ENCODE data around the gene ITGB7.

ITGB7 gene

GRCh38 chr12:53225635-53226424 lies 18.8 kb upstream of the ITGB7 start:
- in situ Hi-C loops (cut with MboI; ENCODE audit: low sequenced_read_pairs) = no loop called here
- Histone ChIP-seq H3K4me1 (peaks cover 6% of the 10 kb centered on the region), H3K4me3 (no peak overlapping the region), H3K27me3 (ENCODE audit: low read depth) (no peaks in the 10 kb centered on the region), H3K9me3 (no peaks in the 10 kb centered on the region), H3K36me3 (replicated peaks) (no peaks in the 10 kb centered on the region)
- DNase-seq (ENCODE audit: low spot score in 2 of 2) = no peak

GRCh38 chr12:53224897-53225634 lies 18.0 kb upstream of the ITGB7 start:
- in situ Hi-C loops (cut with MboI; ENCODE audit: low sequenced_read_pairs) = no loop called here
- H3K27me3 ChIP-seq (ENCODE audit: low read depth) = no peaks in the 10 kb centered on the region
- H3K4me3 ChIP-seq = no peak overlapping the region
- H3K9me3 ChIP-seq = no peaks in the 10 kb centered on the region
- H3K36me3 ChIP-seq (replicated peaks) = no peaks in the 10 kb centered on the region
- H3K4me1 ChIP-seq = peaks cover 6% of the 10 kb centered on the region
- DNase-seq (ENCODE audit: low spot score in 2 of 2) = no peak

DNA sequence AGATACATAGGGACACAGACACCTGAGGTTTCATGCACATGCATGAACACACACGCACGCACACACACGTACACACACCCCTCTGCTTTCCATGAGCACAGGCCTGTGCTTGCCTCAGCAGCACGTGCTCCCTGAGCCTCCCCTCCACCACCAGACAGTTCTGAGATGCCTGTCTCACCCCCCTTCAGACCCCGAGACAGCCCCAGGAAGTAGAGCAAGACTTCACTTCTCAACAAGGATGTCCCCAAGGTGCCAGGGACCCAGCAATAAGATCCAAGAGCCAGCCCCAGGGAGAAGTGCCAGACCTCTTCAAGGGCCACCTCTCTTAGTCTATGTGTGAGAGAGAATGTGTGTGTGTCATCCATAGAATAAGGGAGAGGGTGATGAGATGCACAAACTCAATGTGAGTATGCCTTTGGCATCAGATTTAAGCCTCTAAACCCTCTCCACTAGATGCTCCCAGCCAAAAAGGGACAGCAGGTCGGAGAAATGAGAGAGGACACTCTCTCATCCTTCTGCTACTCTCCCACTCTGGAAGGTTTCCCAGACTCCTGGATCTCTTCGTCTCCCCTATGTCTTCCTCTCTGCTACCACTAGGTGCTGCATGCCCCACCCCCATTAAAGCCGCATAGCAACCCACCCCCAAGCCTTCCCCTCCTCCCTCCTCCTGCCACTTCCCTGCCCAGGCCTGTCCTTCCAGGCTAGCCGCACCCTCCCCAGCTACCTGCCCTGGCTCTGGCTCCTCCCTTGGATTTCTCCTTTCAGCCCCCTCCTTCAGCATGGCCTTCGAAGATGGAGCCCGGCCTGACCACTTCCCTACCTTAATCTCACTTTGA lies 17.2 kb upstream of the ITGB7 start:
- Histone ChIP-seq H3K36me3 (replicated peaks) (no peaks in the 10 kb centered on the region), H3K9me3 (no peaks in the 10 kb centered on the region), H3K27me3 (ENCODE audit: low read depth) (no peaks in the 10 kb centered on the region), H3K4me1 (peaks cover 6% of the 10 kb centered on the region), H3K4me3 (no peak overlapping the region)
- DNase-seq (ENCODE audit: low spot score in 2 of 2) = peak in 1 of 2 experiments; percentile 69
- in situ Hi-C loops (cut with MboI; ENCODE audit: low sequenced_read_pairs) = no loop called here

- in situ Hi-C loops (cut with MboI; ENCODE audit: low sequenced_read_pairs) = no loop called here
- no peak overlapping the region for H3K4me3 ChIP-seq
- DNase-seq (ENCODE audit: low spot score in 2 of 2) = no peak
- no peaks in the 10 kb centered on the region for H3K36me3 ChIP-seq (replicated peaks)
- no peaks in the 10 kb centered on the region for H3K27me3 ChIP-seq (ENCODE audit: low read depth)
- no peaks in the 10 kb centered on the region for H3K9me3 ChIP-seq
- peaks cover 9% of the 10 kb centered on the region for H3K4me1 ChIP-seq
These were observed 16.5 kb upstream of the ITGB7 start for GRCh38 chr12:53223389-53224060.

DNA sequence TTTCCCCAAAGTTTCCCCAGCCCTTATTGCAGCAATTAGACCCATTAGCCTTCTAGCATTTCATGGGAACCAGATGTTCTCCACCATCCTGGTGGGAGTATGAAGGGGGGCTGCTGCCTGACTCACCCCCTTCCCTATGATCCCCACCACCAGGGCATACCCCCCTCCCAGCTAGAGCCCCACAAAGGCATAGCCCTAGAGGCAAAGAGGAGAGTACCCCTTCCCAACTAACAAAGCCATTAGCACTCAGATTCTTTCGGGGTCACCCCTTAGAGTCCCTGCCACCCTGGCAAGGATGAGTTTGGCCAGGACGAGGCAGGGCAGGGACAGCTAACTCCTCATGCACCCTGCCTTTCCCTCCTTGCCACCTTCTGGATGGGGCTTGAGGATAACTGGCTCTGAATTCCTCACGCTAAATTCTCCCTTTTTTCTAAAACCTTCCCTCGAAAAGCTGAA lies 15.8 kb upstream of the ITGB7 start:
- Histone ChIP-seq H3K4me1 (peaks cover 15% of the 10 kb centered on the region), H3K4me3 (no peak overlapping the region), H3K36me3 (replicated peaks) (no peaks in the 10 kb centered on the region), H3K9me3 (no peaks in the 10 kb centered on the region), H3K27me3 (ENCODE audit: low read depth) (no peaks in the 10 kb centered on the region)
- no peak for DNase-seq (ENCODE audit: low spot score in 2 of 2)
- in situ Hi-C loops (cut with MboI; ENCODE audit: low sequenced_read_pairs) = no loop called here

DNA sequence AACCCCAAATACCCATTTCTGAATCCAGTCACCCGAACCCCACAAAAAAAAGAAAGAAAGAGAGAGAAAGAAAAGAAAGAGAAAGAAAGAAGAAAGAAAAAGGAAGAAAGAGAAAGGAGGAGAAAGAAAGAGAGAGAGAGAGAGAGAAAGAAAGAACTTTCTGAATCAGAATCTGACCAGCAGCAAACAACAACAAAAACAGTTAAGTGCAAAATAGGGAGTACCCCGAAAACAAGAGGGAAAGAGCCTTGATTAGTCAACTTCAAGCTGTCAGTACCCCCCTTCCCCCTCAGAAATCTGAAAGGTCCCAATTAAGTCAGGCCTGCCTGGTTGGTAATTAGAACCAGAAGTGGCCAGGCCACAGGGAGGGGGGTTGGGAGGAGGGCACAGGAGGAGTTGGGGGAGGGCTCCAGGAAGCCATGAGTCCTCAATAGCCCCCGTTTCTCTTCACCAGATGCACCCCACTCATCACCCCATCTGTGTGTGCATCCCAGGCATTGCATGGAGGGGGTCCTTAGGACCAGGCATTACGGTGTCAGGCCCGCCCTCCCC lies 15.2 kb upstream of the ITGB7 start:
- in situ Hi-C loops (cut with MboI; ENCODE audit: low sequenced_read_pairs) = no loop called here
- Histone ChIP-seq H3K36me3 (replicated peaks) (no peaks in the 10 kb centered on the region), H3K4me3 (peak overlapping the region; percentile 65), H3K4me1 (peaks cover 21% of the 10 kb centered on the region), H3K9me3 (no peaks in the 10 kb centered on the region), H3K27me3 (ENCODE audit: low read depth) (no peaks in the 10 kb centered on the region)
- DNase-seq (ENCODE audit: low spot score in 2 of 2) = no peak

DNA sequence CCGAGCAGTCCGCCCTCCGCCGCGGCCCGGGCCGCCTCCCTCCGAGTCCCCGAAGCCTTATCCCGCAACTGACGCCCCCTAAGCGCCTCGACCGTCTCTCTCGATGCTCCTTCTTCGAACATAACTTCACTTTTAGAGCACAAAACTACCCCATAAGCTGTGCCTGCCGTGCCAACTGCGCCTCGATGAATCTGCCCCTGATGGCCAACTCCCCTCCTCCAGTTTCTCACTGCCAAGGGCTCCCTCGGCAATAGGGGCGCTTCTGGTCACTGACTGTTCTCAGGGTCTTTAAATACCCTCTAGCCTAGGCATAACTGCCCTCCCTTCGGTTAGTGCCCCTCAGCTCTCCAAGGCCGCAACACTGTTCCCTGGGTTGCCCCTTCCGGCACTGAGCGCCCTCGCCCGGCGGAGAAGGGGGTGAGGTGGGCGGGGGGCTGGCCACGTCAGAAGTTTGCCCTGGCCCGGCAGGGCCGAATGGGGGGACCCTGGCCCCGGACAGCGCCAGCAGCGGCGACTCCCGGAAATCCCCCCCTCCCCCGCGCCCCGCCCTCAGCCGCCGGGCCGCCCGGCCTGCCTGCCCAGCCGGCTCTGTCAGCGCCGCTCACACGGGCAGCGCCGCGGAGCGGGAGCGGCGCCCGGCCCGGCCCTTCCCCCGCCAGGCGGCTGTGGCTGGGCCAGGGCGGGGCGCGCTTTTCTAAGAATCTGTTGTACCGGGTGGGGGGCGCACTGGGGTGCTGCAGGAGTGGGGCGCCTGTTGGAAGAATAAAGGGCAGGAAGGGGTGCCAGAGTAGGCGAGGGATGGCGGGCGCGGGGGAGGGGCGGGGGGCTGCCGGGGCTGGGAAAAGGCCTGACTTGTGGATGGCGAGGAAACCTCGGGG lies 14.4 kb upstream of the ITGB7 start:
- Histone ChIP-seq H3K9me3 (no peaks in the 10 kb centered on the region), H3K27me3 (ENCODE audit: low read depth) (no peaks in the 10 kb centered on the region), H3K4me1 (peaks cover 28% of the 10 kb centered on the region), H3K36me3 (replicated peaks) (no peaks in the 10 kb centered on the region), H3K4me3 (peak overlapping the region; percentile 65)
- in situ Hi-C loops (cut with MboI; ENCODE audit: low sequenced_read_pairs) = no loop called here
- peak in 1 of 2 experiments; percentile 75 for DNase-seq (ENCODE audit: low spot score in 2 of 2)

DNA sequence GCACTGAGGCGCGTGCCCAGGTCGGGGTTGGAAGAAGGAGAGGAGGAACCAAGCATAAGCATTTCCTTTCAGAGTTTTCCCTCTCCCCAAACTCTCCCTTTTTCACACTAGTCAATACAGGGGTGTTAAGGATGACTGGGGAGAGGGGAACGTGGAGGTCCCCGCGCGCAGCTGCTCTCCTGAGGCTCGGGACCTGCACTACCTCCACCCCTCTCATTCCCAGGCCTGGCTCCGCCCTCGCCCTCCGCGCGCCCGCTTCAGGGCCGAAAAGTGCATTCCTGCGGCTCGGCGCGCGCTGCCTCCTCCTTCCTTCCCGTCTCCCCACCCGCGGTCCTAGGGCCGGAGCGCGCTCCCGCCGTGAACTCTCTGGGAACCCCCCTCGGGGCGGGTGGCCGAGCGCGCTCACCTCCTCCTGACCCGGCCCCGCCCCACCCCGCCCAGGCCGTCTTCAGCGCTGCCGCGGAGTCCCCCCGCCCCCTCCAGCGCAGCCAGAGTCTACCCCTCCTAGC lies 13.7 kb upstream of the ITGB7 start:
- Histone ChIP-seq H3K4me1 (peaks cover 28% of the 10 kb centered on the region), H3K36me3 (replicated peaks) (no peaks in the 10 kb centered on the region), H3K27me3 (ENCODE audit: low read depth) (no peaks in the 10 kb centered on the region), H3K9me3 (no peaks in the 10 kb centered on the region), H3K4me3 (peak overlapping the region; percentile 65)
- DNase-seq (ENCODE audit: low spot score in 2 of 2) = peak; percentile 88 to 96
- in situ Hi-C loops (cut with MboI; ENCODE audit: low sequenced_read_pairs) = no loop called here

DNA sequence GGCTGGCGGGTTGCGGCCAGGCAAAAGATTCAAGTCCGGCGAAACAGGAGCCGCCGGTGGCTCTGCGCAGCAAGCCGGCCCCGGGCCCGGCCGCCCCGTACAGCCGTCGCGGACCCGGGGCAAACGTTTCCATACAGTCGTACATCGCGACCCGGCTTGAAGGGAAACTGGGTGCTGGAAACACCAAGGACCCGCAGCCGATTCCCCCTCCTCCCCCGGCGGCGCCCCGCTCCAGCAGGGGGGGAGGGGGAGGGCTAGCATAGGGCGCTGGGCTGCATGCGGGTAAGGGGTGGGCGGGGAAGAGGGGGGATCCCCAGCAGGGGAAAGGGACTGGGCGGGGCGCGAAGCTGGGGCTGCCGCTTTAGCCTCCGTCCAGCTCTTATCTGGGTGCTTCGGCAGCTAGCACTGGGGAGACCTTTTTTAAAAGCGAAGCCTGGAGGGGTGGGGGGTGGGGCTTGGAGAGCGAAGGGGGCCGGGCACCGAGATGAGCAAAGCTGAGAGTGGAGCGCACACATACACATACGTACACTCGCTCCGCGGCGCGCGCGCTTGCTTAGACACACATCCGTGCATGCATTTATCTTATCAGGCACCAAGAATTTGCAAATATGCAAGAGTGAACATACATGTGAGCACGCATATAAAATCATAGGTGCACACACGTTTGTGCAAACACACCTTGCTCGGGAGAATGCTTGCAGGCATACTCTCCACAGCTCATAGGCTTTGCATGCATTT lies 13.1 kb upstream of the ITGB7 start:
- in situ Hi-C loops (cut with MboI; ENCODE audit: low sequenced_read_pairs) = no loop called here
- no peaks in the 10 kb centered on the region for H3K9me3 ChIP-seq
- H3K36me3 ChIP-seq (replicated peaks) = no peaks in the 10 kb centered on the region
- DNase-seq (ENCODE audit: low spot score in 2 of 2) = peak; percentile 69 to 82
- H3K4me3 ChIP-seq = peak overlapping the region; percentile 65
- H3K4me1 ChIP-seq = peaks cover 28% of the 10 kb centered on the region
- H3K27me3 ChIP-seq (ENCODE audit: low read depth) = no peaks in the 10 kb centered on the region

DNA sequence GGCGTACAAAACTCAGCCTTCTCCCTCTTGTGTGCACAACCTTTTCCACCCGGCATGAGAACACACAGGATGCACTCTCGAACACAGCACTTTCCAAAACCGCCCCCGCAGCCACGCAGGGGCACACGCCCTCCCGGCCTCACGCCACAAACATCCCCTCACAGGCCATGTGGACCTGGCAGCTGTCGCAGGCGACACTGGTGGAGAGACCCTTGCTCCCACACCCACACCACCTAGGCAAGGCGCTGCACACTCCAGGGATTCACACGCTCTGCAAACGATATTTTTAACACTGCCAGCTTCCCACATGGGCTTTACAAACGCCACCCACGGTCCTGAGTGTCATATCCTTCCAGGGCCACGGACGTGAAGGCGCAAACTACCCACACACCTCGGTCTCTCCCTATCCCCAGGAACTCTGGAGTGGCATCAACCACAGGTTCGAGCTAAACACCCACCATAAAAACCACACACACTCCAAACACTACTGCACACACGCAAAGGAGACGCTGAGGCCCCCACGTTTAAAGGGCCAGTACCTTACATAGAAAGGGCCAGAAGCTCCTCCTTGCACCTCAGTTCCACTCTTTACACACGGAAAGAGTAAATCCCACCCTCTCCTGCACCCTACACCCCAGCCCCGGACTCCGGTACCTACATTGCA lies 12.4 kb upstream of the ITGB7 start:
- DNase-seq (ENCODE audit: low spot score in 2 of 2) = peak in 1 of 2 experiments; percentile 40
- Histone ChIP-seq H3K27me3 (ENCODE audit: low read depth) (no peaks in the 10 kb centered on the region), H3K4me3 (peak overlapping the region; percentile 65), H3K36me3 (replicated peaks) (no peaks in the 10 kb centered on the region; the same call in 1 of the 2 replicates), H3K9me3 (no peaks in the 10 kb centered on the region), H3K4me1 (peaks cover 28% of the 10 kb centered on the region)
- in situ Hi-C loops (cut with MboI; ENCODE audit: low sequenced_read_pairs) = no loop called here

GRCh38 chr12:53218551-53219291 lies 11.7 kb upstream of the ITGB7 start:
- peaks cover 5% of the 10 kb centered on the region for H3K36me3 ChIP-seq (replicated peaks)
- in situ Hi-C loops (cut with MboI; ENCODE audit: low sequenced_read_pairs) = no loop called here
- H3K4me3 ChIP-seq = peak overlapping the region; percentile 65
- H3K9me3 ChIP-seq = no peaks in the 10 kb centered on the region
- H3K4me1 ChIP-seq = peaks cover 28% of the 10 kb centered on the region
- H3K27me3 ChIP-seq (ENCODE audit: low read depth) = no peaks in the 10 kb centered on the region
- DNase-seq (ENCODE audit: low spot score in 2 of 2) = no peak
